ENCODE results near the gene YEATS4. TPM values are rescaled to one million over a fixed set of nuclear protein-coding genes. Genes with fewer than 3 reads are reported as not detected.

Gene YEATS4
- total and polyA plus RNA-seq, 2 experiments from 2014 or later: 64.7 to 90.5 TPM

DNA sequence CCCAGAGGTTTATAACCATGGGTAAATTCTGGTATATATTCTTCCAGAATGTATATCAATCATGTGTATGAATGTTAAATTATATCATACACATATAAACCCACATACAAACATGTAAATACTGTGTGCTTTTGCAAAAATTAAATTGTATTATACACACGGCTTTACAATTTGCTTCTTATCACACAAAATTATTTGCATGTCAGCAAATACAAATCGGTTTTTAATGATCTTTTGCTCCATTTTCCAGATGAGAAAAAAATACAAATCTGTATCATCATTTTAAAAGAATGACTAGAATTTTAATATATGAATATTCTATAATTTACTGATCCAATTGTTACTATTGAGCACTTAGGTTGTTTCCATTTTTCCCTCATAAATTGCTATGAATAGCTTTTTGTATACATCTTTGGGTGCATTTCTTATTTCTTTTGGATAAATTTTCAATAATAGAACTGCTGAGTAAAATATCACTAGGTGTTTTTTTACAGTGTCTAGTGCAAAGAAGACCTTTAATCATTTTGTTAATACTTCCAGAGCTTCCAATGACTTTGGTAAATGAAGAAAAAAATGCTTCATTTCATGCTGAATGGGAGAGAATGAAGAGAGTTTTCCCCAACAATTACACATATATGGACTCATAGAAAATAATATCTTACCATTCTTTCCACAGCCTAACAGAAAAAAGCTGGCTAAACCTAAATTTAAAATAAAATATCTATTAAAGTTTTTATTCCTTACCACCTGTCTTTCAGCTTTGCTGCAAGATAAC lies 7.9 kb upstream of the YEATS4 start:
- Histone ChIP-seq H3K79me2 (replicated peaks; ENCODE audit: insufficient read depth) (no peaks in the 10 kb centered on the region), H3K4me3 (no peak overlapping the region), H2AFZ (no peak overlapping the region), H3K4me2 (no peak overlapping the region), H3F3A (replicated peaks; ENCODE audit: low read depth) (no peaks in the 10 kb centered on the region), H3K27ac (ENCODE audit: low read depth) (no peak overlapping the region), H4K20me1 (replicated peaks; ENCODE audit: insufficient read depth) (no peaks in the 10 kb centered on the region), H3K27me3 (ENCODE audit: insufficient read depth) (no peaks in the 10 kb centered on the region), H3K9me2 (ENCODE audit: insufficient read depth) (no peaks in the 10 kb centered on the region), H3K36me3 (ENCODE audit: insufficient read depth) (no peaks in the 10 kb centered on the region), H3K4me1 (ENCODE audit: insufficient read depth) (no peaks in the 10 kb centered on the region)
- Mint-ChIP-seq H3K9me3 (no peaks in the 10 kb centered on the region), H3K27ac (no peak overlapping the region), H3K27me3 (ENCODE audit: insufficient read depth, low read depth, poor library complexity) (no peaks in the 10 kb centered on the region), H3K4me1 (peaks cover 14% of the 10 kb centered on the region), H3K36me3 (ENCODE audit: low read depth) (no peaks in the 10 kb centered on the region), H3K4me3 (no peak overlapping the region)
- ATAC-seq: no peak
- TF ChIP-seq ZNF114 (CRISPR knock-in tag; IDR thresholded peaks at IDR 0.05) (no peak), EZH2phosphoT487 (IDR thresholded peaks at IDR 0.05; ENCODE audit: unreplicated experiment) (no peak), EZH2 (IDR thresholded peaks at IDR 0.05; ENCODE audit: low read depth, unreplicated experiment) (no peak), POLR2AphosphoS5 (IDR thresholded peaks at IDR 0.05; ENCODE audit: low read depth) (no peak), JUNB (IDR thresholded peaks at IDR 0.05; ENCODE audit: unreplicated experiment) (no peak), STAT1 (IDR thresholded peaks at IDR 0.05; ENCODE audit: unreplicated experiment) (no peak), NANOG (IDR thresholded peaks at IDR 0.05; ENCODE audit: borderline replicate concordance) (no peak), ZNF331 (CRISPR knock-in tag; IDR thresholded peaks at IDR 0.05; ENCODE audit: low read depth) (no peak), CREB1 (CRISPR knock-in tag; IDR thresholded peaks at IDR 0.05; ENCODE audit: low read depth) (no peak)
- TF ChIP-seq, protein P1, sequence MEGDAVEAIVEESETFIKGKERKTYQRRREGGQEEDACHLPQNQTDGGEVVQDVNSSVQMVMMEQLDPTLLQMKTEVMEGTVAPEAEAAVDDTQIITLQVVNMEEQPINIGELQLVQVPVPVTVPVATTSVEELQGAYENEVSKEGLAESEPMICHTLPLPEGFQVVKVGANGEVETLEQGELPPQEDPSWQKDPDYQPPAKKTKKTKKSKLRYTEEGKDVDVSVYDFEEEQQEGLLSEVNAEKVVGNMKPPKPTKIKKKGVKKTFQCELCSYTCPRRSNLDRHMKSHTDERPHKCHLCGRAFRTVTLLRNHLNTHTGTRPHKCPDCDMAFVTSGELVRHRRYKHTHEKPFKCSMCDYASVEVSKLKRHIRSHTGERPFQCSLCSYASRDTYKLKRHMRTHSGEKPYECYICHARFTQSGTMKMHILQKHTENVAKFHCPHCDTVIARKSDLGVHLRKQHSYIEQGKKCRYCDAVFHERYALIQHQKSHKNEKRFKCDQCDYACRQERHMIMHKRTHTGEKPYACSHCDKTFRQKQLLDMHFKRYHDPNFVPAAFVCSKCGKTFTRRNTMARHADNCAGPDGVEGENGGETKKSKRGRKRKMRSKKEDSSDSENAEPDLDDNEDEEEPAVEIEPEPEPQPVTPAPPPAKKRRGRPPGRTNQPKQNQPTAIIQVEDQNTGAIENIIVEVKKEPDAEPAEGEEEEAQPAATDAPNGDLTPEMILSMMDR (conservative IDR thresholded peaks at IDR 0.05; ENCODE audit: low read depth in 2 of 2): no peak
- TF ChIP-seq, protein P2, sequence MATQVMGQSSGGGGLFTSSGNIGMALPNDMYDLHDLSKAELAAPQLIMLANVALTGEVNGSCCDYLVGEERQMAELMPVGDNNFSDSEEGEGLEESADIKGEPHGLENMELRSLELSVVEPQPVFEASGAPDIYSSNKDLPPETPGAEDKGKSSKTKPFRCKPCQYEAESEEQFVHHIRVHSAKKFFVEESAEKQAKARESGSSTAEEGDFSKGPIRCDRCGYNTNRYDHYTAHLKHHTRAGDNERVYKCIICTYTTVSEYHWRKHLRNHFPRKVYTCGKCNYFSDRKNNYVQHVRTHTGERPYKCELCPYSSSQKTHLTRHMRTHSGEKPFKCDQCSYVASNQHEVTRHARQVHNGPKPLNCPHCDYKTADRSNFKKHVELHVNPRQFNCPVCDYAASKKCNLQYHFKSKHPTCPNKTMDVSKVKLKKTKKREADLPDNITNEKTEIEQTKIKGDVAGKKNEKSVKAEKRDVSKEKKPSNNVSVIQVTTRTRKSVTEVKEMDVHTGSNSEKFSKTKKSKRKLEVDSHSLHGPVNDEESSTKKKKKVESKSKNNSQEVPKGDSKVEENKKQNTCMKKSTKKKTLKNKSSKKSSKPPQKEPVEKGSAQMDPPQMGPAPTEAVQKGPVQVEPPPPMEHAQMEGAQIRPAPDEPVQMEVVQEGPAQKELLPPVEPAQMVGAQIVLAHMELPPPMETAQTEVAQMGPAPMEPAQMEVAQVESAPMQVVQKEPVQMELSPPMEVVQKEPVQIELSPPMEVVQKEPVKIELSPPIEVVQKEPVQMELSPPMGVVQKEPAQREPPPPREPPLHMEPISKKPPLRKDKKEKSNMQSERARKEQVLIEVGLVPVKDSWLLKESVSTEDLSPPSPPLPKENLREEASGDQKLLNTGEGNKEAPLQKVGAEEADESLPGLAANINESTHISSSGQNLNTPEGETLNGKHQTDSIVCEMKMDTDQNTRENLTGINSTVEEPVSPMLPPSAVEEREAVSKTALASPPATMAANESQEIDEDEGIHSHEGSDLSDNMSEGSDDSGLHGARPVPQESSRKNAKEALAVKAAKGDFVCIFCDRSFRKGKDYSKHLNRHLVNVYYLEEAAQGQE (IDR thresholded peaks at IDR 0.05; ENCODE audit: unreplicated experiment): no peak
- TF ChIP-seq, protein P3, sequence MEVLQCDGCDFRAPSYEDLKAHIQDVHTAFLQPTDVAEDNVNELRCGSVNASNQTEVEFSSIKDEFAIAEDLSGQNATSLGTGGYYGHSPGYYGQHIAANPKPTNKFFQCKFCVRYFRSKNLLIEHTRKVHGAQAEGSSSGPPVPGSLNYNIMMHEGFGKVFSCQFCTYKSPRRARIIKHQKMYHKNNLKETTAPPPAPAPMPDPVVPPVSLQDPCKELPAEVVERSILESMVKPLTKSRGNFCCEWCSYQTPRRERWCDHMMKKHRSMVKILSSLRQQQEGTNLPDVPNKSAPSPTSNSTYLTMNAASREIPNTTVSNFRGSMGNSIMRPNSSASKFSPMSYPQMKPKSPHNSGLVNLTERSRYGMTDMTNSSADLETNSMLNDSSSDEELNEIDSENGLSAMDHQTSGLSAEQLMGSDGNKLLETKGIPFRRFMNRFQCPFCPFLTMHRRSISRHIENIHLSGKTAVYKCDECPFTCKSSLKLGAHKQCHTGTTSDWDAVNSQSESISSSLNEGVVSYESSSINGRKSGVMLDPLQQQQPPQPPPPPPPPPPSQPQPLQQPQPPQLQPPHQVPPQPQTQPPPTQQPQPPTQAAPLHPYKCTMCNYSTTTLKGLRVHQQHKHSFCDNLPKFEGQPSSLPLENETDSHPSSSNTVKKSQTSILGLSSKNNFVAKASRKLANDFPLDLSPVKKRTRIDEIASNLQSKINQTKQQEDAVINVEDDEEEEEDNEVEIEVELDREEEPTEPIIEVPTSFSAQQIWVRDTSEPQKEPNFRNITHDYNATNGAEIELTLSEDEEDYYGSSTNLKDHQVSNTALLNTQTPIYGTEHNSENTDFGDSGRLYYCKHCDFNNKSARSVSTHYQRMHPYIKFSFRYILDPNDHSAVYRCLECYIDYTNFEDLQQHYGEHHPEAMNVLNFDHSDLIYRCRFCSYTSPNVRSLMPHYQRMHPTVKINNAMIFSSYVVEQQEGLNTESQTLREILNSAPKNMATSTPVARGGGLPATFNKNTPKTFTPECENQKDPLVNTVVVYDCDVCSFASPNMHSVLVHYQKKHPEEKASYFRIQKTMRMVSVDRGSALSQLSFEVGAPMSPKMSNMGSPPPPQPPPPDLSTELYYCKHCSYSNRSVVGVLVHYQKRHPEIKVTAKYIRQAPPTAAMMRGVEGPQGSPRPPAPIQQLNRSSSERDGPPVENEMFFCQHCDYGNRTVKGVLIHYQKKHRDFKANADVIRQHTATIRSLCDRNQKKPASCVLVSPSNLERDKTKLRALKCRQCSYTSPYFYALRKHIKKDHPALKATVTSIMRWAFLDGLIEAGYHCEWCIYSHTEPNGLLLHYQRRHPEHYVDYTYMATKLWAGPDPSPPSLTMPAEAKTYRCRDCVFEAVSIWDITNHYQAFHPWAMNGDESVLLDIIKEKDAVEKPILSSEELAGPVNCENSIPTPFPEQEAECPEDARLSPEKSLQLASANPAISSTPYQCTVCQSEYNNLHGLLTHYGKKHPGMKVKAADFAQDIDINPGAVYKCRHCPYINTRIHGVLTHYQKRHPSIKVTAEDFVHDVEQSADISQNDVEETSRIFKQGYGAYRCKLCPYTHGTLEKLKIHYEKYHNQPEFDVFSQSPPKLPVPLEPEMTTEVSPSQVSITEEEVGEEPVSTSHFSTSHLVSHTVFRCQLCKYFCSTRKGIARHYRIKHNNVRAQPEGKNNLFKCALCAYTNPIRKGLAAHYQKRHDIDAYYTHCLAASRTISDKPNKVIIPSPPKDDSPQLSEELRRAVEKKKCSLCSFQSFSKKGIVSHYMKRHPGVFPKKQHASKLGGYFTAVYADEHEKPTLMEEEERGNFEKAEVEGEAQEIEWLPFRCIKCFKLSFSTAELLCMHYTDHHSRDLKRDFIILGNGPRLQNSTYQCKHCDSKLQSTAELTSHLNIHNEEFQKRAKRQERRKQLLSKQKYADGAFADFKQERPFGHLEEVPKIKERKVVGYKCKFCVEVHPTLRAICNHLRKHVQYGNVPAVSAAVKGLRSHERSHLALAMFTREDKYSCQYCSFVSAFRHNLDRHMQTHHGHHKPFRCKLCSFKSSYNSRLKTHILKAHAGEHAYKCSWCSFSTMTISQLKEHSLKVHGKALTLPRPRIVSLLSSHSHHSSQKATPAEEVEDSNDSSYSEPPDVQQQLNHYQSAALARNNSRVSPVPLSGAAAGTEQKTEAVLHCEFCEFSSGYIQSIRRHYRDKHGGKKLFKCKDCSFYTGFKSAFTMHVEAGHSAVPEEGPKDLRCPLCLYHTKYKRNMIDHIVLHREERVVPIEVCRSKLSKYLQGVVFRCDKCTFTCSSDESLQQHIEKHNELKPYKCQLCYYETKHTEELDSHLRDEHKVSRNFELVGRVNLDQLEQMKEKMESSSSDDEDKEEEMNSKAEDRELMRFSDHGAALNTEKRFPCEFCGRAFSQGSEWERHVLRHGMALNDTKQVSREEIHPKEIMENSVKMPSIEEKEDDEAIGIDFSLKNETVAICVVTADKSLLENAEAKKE (CRISPR knock-in tag; IDR thresholded peaks at IDR 0.05): no peak
- TF ChIP-seq, protein P4, sequence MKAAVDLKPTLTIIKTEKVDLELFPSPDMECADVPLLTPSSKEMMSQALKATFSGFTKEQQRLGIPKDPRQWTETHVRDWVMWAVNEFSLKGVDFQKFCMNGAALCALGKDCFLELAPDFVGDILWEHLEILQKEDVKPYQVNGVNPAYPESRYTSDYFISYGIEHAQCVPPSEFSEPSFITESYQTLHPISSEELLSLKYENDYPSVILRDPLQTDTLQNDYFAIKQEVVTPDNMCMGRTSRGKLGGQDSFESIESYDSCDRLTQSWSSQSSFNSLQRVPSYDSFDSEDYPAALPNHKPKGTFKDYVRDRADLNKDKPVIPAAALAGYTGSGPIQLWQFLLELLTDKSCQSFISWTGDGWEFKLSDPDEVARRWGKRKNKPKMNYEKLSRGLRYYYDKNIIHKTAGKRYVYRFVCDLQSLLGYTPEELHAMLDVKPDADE (IDR thresholded peaks at IDR 0.05): no peak
- no peak for DNase-seq (ENCODE audit: low spot score)
